ENCODE data around the gene EDDM3A.
"Not testable (repeated sequence)": the region's sequence is repeated elsewhere in the genome, so short reads cannot be mapped to it uniquely, and the experiment has no call there.

Gene EDDM3A, protein sequence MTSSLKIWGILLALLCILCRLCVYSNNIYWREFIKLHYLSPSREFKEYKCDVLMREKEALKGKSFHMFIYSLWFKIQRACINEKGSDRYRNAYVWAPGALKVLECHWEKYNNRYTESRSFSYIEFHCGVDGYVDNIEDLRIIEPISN

DNA sequence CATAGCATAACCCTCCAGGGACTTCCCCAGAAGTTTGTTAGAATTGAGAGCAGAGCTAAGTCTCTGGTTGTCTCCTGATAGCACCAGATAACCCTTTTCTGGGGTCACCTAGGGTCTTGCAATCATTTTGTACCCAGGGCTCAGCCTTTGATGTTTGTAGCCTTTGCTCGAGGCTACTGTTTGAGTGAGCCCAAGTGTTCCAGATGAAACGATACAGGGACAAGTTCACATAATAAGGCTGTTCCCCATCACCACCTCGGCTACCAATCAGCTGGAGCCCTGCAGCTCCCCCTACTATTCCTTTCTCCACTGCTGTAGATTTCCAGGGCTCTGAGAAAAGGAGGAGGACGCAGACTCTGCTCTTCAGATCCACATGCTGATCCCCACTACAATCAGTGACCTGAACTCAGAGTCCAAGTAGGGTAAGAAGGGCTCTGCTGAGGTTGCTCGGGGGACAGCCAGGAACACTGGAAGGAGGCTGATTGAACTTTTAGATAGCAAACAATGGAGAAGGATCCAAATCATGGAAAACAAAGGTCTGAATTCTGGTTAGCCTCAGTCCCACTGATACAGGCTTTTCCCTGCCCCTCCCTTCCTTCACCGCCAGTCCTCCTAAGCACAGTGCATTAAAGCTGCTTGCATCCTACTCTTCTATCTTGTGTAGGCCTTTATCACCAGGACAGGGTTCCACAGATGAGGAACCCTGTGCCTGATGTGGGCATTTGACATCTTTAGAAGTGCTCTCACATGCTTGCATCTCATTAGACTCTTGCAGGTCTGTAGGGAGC, at the start of gene EDDM3A:
TSS of gene EDDM3A (plus strand) at position 317 of the 788 bp plus-strand sequence. CDS start 1,694 bp downstream, outside the sequence.
- DNase-seq (ENCODE audit: low read depth): no peak

DNA sequence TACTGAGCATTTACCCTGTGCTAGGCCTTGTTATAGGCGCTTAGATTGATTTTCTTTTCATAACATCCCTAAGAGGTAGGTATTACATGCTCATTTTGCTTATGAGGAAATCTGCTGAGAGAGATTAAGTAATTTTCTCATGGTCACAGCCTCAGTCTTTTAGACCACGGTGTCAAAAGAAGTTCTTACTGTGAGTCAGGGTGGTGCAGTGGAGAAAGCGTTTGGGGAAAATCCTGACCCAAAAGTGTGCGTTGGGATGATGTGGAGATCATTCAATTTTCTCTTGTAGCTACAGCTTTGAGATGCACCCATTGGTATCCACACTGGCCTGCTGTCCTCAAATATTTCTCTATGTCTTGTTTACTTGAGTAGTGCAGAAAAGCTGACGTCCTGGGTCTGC, 48.9 kb upstream of the EDDM3A start:
- no peak for DNase-seq (ENCODE audit: low read depth)

DNA sequence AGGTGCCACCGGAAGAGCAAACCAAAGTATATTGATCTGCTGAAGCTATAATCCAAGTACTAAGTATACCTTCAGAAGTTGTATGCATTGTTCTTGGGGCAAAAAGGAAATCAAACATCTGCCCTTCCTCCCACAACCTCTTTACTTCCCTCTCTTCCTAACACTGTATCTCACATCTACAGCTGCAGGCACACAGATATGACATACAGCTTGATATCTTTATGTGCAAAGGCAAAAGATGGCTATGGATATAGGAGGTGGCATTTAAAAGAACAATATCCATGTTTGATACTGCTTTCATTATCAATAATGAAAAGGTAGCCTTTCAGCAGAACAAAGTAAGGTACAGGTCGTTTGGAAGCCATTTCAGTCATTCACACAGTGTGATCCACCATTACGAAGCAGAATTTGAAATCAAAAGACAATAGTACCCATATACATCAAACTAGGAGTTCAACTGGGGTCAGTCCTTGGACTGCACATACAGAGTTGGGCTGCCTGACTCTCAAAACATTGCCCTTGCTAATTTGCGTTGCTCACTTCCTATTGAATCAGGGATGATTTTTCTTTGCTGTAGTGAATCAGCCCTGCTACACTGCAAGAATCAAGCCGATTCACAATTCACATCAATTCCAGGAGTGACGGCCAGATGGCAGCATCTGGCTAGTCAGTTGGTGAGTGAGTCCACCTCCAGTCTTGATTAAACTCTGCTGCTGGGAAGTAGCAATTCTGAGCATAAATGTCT, 48.2 kb upstream of the EDDM3A start:
- peak; percentile 26 for DNase-seq (ENCODE audit: low read depth)

DNA sequence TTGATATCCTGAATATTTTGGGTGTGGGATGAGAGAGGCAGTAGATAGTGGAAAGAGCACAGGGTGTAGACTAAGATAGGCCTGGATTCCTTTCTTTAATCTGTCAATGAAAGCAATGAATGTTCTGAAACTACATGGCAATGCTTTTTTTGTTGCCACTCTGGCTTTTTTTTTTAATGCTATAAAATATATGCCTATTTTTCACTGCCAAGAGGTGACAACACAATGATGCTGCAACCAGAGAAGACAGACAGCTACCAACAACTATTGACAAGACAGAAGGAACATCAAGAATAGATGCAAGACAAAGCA, 47.7 kb upstream of the EDDM3A start:
- no peak for DNase-seq (ENCODE audit: low read depth)

DNA sequence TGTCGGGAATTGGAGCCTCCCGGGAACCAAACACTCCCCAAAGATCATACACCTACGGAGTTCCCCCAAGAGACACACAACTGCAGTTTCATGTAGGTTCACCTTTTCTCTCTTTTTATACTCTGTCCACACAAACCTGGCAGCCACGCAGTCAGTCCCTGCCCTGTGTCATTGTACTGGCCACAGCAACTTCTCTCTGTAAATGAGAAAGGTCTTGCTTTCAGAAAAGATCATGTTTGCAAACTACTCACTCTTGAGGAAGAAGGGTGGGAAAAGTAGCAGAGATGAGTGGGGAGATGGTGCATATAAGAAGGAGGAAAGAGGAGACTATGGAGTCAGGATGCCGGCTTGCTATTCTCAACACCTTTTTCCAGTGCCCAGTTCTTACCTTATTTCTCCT, 46.8 kb upstream of the EDDM3A start:
- no peak for DNase-seq (ENCODE audit: low read depth)

DNA sequence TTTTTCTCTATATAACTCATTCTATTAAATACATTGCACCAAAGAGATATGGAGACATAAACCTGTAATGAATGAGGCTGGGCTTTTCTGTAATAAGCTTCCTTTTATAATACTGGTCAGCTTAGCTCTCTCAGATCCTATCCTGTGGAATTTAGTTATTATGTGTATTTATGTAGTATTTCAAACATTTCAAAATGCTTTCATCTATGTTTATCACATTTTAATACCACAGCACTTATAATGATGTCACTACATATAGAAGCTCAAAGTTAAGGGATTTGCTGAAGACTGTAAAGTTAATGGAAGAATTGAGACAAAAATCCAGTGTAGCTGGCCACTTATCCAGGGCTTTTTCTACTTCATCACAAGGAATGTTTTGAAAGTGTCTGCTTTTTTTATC, 45.8 kb upstream of the EDDM3A start:
- DNase-seq (ENCODE audit: low read depth): no peak

DNA sequence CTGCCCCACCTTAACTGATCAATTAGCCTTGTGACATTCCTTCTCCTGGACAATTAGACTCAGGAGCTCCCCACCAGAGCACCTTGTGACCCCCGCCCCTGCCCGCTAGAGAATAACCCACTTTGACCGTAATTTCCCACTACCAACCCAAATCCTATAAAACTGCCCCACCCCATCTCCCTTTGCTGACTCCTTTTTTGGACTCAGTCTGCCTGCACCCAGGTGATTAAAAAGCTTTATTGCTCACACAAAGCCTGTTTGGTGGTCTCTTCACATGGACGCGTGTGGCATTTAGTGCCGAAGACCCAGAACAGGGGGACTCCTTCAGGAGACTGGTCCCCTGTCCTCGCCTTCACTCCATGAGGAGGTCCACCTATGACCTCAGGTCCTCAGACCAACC, 44.7 kb upstream of the EDDM3A start:
- DNase-seq (ENCODE audit: low read depth): not testable (repeated sequence)

DNA sequence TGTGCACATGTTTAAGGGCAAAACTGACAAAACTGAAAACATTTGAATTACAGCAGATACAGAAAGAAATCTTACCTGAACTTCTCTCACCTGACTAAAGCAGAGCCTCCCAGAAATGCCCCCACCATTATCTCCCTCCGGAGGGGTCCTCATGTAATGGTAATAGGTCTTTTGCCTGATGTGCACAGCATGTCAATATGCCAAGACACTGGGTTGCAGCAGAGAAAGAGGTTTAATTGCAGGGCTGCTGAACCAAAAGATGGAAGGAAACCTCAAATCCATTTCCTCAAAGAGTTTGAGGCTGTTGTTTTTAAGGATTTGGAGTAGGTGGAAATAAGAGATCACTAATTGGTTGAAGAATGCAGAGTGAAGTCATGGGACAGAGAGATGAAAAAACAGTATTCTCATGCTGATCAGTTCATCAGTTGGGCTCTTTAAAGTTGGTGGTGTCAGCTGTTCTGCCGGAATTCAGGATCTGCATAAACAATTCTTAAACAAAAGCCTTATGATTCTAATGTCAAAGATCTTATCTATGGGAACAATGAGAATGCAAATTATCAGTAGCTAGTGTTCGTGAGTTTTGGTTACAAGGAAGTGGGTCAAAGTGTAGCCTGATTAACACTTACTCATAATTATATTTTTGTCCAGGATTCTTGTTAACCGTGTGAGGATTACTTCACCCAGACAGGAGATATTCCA, 38.9 kb upstream of the EDDM3A start:
- DNase-seq (ENCODE audit: low read depth): no peak

DNA sequence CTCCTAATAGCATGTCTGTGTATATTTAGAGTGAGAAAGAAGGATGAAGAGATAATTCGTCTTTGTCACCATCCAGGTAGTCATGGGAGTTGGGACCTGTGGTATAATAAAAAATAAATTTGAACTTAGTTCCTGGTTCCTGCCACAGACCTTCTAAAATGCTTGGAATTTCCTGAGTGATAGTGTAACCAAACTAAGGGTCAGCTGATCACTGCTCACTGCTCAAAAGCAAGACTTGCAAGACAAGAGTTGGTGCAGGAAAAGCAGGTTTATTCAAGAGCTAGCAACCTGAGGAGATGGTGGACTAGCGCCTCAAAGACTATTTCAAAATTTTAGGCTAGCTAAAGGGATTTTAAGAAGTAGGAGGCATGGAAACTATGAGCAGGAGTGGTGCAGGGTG, 38.1 kb upstream of the EDDM3A start:
- DNase-seq (ENCODE audit: low read depth): no peak

DNA sequence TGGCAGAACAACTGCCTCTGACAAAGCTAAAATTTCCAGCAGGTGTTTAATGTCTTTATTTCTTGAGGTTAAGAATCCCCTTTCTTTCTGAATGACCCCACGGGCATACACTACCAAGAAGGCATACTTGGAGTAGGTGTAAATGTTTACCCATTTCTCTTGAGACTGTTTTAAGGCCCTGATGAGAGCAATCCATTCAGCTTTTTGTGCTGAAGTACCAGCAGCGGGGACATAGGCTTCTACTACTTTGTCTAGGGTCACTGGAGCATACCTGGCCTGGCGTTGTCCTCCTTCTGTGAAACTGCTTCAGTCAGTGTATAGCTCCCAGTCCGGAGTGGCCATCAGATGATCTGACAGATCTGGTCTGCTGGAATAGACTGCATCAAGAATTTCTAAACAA, 34.4 kb upstream of the EDDM3A start:
- DNase-seq (ENCODE audit: low read depth): no peak

DNA sequence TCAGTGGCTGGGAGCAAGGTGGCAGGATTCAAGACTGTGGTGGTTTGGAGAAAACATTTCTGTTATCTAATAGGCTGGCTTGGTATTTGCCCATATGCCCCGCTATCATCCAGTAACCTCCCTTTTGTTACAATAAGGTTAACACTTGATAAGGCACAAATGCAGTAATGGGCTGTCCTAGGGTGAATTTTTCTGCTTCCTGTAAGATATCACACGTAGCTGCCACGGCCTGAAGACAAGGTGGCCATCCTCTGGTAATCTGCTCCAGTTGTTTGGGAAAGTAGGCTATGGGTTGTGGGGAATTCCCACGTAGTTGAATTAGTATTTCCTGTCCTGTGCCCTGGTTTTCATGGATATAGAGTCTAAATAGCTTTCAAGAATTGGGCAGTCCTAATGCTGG, 34.0 kb upstream of the EDDM3A start:
- DNase-seq (ENCODE audit: low read depth): no peak

DNA sequence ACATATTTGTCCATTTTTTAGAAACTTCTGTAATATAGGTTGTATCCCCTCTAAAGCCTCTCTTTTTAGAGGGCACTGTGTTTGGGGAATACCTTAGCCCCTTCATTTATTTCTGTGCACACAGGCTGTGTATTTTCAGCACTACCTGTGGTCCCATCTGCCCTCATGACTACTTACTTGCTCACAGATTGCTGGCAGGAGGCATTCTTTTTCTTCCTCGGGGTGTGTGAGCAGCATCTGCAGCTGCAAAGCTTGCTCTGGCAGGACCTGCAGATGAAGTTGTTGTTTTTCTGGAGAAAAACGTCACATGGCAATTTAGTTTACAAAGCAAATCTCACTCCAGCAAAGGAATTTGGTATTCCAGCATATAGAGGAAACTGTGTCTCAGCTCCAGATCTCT, 32.8 kb upstream of the EDDM3A start:
- no peak for DNase-seq (ENCODE audit: low read depth)

DNA sequence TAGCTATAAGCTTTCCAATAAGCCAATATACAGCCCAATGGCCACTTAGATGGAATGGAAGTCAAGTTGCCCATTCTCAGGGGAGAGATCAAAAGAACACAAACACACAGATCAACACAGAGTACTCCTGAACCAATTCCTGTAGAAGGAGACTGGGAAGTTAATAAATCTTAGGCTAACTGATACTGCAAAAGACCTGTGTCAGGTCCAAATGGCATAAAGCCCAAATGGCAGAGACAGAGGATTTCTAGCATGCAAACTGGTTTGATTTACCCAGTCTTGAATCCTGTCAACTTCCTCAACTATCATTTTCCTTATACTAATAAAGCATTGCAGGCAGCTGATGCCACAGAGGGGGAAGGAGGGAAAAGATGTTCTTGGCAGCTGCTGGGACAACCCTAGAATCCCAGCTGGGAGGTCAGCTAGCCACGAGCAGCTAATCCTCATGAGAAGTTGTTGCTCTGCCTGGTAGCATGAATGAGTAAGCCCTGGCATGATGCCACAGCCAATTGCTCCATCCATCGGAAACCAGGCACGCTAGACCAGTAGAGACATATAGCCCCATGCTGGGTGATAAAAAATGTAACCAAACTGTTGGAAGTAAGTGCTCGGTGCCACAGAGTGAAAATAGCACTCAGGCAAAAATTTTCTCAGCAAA, 31.0 kb upstream of the EDDM3A start:
- no peak for DNase-seq (ENCODE audit: low read depth)

DNA sequence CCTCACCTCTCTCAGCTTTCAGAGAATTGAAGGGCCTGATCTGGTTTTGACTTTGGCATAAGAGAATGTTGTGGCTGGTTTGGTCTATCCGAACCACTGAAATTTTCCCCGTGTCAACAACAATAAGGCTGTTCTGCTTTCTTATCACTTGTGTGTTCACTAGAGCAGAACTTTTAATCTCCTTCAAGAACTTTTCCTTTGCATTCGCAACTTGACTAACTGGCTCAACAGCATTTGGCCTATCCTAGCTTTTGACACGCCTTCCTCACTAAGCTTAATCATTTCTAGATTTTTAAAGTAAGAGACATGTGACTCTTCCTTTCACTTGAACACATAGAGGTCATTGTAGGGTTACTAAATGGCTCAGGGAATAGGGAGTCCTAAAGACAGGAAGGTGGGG, 25.9 kb upstream of the EDDM3A start:
- no peak for DNase-seq (ENCODE audit: low read depth)

DNA sequence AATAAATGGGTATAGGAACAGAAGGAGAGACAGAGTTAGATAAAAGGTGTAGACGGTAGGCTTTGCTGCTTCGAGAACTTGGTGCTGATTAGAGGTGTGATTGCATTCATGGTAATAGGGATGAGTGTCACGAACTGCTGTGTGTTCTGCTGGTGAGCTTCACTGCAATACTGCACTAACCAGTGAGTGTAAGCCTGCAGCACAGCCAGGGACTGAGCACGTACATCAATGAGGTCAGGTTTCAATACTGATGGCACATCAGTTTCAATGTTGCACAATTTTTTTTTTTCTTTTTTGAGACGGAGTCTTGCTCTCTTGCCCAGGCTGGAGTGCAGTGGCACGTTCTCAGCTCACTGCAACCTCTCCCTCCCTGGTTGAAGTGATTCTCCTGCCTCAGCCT, 24.9 kb upstream of the EDDM3A start:
- DNase-seq (ENCODE audit: low read depth): no peak

DNA sequence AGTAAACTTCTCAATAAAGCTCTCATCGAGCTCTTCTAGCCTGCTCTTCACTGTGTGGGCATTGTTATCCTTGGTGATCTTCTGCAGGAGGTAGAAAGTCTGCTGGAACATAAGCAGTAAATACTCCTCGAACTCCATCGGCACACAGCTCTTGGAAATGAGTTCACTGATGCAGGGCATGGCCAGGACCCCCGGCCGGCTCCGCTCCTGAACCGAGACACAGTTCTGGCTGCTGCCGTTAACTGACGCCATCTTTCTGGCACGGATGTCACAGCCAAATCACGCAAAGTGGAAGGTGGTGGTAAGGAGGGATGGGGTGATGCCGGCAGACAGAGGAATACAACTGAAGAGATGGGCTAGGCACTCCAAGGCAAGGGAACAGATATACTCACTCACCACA, 23.7 kb upstream of the EDDM3A start:
- no peak for DNase-seq (ENCODE audit: low read depth)

DNA sequence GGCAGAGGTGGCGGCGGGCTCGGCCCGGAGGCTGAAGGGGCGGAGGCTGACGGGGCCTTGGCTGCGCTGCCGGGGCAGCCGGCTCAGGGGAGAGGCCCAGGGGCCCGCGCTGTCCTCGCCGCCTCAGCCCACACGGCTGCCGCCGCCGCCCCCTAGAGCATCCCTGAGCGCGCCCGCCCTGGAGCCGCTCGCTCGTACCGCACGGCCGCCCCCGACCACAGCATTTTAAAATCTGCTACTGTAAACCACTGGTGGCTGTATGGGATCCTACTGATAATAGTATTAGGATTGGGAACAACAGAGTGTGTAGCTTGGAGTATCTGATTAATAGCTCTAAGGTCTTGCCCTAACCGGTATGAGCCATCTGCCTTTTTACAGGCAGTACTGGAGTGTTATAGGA, 22.2 kb upstream of the EDDM3A start:
- no peak for DNase-seq (ENCODE audit: low read depth)

DNA sequence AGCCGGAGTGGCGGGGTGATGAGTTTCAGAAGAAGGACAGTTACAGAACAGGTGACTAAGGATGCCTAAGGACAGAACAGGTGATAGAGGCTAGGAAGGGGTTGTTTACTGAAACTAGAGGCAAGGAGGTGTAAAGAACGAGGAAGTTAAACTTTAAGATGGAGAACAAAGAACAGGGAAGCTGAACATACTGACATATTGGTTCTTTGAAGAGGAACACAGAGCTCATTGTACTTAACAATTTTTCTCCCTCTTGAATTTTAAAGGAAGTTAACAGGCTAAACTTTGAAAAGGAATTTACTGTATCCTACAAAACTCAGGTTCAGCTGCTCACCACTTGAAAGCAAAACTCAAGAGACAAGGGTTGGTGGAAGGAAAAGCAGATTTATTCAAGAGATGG, 19.6 kb upstream of the EDDM3A start:
- not testable (repeated sequence) for DNase-seq (ENCODE audit: low read depth)

DNA sequence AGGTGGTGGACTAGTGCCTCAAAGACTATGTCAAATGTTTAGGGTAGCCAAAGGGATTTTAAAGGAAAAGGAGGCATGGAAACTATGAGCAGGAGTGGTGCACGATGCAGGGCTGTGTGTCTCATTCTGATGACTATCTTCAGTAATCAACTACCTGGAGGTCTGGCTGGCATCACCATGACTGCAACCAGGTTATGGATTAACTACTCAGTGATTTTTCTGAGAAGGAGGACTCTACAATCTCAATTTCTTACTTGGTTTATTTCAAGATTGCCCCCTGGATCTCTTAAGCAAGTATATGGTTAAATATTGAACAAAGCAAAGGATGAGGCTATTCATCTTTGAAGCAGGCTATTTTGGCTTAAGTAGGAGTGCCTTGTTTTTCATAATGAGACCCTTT, 19.2 kb upstream of the EDDM3A start:
- DNase-seq (ENCODE audit: low read depth): no peak

DNA sequence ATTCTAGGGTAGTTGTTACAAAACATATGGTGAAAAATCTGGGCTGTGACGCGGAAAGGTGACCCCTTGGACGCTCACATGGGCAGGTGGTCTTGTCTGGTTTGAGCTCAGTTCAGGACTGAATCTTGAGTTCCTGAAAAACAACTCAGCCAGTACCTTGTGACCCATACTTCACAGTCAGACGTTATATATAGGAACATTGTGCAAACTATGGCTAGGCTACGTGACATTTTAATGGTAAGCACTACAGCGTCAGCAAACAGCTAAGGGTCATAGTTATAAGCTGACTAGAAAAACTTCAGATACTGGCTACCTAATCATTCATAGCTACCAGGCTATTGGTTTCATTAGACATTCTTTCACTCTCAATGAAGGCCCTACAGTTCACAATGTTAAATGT, 14.8 kb upstream of the EDDM3A start:
- no peak for DNase-seq (ENCODE audit: low read depth)

DNA sequence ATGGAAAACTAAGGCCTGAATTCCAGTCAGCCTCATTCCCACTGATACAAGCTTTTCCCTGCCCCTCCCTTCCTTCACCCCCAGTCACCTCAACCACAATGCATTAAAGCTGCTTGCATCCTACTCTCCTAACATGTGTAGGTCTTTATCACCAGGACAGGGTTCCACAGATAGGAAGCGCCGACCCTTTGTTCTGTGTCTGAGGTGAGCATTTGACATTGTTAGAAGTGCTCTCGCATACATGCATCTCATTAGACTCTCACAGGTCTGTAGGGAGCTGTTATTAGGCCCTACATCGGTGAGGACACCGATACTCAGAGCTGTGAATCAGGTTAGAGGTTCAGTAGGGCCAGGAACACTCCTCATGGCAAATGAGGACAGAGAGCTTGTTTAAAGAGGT, 13.2 kb upstream of the EDDM3A start:
- DNase-seq (ENCODE audit: low read depth): no peak

DNA sequence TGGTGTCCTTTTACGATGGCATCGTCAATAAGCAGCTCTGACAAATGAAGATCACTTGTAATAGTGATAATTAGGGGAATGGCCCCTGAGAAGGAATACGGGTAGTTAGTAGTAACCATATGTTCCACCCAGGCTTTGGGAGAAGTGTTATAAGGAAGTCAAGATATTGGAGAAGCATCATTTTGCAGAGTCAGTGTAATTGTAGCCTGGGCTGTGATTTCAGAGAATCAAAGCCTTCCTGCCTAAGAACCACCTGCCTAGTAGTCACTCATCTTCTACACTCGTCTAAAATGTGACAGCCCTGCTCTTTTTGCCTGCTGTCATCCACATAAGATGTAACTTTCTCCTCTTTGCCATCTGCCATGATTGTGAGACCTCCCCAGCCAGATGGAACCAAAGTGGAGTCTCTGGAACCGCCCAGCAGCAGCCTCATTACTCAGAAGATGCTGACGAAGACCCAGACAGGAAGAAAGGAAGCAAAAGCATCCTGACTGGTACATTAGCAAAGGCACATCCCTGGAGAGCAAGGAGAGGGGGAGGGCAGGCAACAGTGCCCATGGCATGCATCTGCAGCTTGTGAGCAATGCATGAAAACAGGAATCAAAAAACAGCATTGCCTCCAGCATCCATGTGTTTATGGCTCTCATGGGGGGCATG, 12.6 kb upstream of the EDDM3A start:
- DNase-seq (ENCODE audit: low read depth): no peak
